Amygdala (tissue), 56 donors: ENCODE data around the gene FAM13A.
"Not testable (repeated sequence)": the region's sequence is repeated elsewhere in the genome, so short reads cannot be mapped to it uniquely, and the experiment has no call there.

Experiments used
- DNase-seq, 56 donors: peaks; one replicate each; lab custom pipeline; 2025; lab: John Stamatoyannopoulos, UW

FAM13A gene

GRCh38 chr4:89056953-89057398 is at the start of gene FAM13A:
TSS of gene FAM13A (minus strand) at chr4:89057185. CDS start at chr4:89056964, 221 bp downstream.
- peak in 47 of 56 donors; percentile 0 to 67 (median 20) for DNase-seq

GRCh38 chr4:89105726-89106125 is 48.7 kb upstream of the FAM13A start:
- no peak for DNase-seq

- peak in 1 of 56 donors; percentile 23 for DNase-seq
These were observed 44.5 kb upstream of the FAM13A start for GRCh38 chr4:89101256-89102161.

- DNase-seq = no peak
These were observed 43.9 kb upstream of the FAM13A start for GRCh38 chr4:89100853-89101252.

- no peak for DNase-seq
These were observed 42.5 kb upstream of the FAM13A start for GRCh38 chr4:89099471-89099870.

GRCh38 chr4:89099034-89099433 is 42.0 kb upstream of the FAM13A start:
- no peak for DNase-seq

GRCh38 chr4:89078300-89078699 is 21.3 kb upstream of the FAM13A start:
- DNase-seq = no peak

GRCh38 chr4:89077761-89078160 is 20.8 kb upstream of the FAM13A start:
- no peak for DNase-seq

- no peak for DNase-seq
These were observed 15.9 kb upstream of the FAM13A start for GRCh38 chr4:89072921-89073320.

- DNase-seq = no peak
These were observed 14.3 kb upstream of the FAM13A start for GRCh38 chr4:89071311-89071710.

GRCh38 chr4:89070041-89070440 is 13.1 kb upstream of the FAM13A start:
- no peak for DNase-seq

GRCh38 chr4:89069481-89069880 is 12.5 kb upstream of the FAM13A start:
- no peak for DNase-seq

GRCh38 chr4:89067417-89067816 is 10.4 kb upstream of the FAM13A start:
- no peak for DNase-seq

GRCh38 chr4:89064848-89065247 is 7.9 kb upstream of the FAM13A start:
- no peak for DNase-seq

- DNase-seq = not testable (repeated sequence)
These were observed 859 bp upstream of the FAM13A start for GRCh38 chr4:89057844-89058243.

GRCh38 chr4:89056292-89056952 is 563 bp downstream of the FAM13A start:
- no peak for DNase-seq

- DNase-seq = no peak
These were observed 1.6 kb downstream of the FAM13A start for GRCh38 chr4:89055157-89056080.

- DNase-seq = no peak
These were observed 2.4 kb downstream of the FAM13A start for GRCh38 chr4:89054627-89055026.

GRCh38 chr4:89049853-89050252 is 7.1 kb downstream of the FAM13A start:
- no peak for DNase-seq

- DNase-seq = no peak
These were observed 7.9 kb downstream of the FAM13A start for GRCh38 chr4:89048906-89049601.
